Astrocyte (in vitro differentiated cells and primary cell): ENCODE measurements around the gene SGIP1.

ENCODE experiments used
- EZH2 ChIP-seq: IDR thresholded peaks from 2 replicates; pipeline ENCODE4 v1.6.1; 2012; ENCODE audit warnings: mild to moderate bottlenecking, low read length, inconsistent platforms; ENCODE audit not compliant: insufficient read depth
- TF ChIP-seq, protein P1 (sequence below): IDR thresholded peaks from 2 replicates; pipeline ENCODE4 v1.5.1; 2011; ENCODE audit warnings: low read depth, mild to moderate bottlenecking, inconsistent platforms, low read length, moderate library complexity; ENCODE audit not compliant: insufficient read depth

DNA sequence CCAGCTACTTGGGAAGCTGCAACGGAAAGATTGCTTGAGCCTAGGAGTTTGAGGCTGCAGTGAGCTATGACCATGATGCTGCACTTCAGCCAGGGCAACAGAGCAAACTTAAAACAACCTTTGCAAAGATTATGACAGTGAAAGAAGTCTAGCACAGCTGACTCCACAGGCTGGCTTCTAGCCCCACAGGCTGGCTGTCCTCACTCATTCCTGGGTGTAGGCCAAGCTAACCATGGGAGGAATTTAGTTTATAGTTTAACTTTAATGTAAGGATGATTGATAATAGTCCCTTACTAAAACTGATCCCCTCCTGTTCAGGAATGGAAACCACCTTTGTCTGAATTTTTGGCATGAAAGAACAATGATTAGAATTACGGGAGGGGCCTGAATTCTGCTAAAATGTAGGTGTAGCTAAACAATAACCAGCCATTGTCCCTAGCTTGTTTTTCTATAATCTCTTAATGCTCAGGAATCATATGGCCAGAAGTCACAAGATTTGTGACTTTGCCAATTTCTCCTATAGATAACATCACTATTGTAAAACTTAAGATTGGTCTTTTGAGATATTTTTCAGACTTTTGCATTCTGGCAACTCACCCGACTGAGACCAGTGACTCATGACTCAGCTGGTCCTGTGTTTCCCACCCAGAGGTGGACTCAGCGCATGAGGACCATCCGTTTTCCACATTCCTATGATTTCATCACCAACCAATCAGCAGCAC is 28.1 kb upstream of the SGIP1 start:
- TF ChIP-seq, protein P1, sequence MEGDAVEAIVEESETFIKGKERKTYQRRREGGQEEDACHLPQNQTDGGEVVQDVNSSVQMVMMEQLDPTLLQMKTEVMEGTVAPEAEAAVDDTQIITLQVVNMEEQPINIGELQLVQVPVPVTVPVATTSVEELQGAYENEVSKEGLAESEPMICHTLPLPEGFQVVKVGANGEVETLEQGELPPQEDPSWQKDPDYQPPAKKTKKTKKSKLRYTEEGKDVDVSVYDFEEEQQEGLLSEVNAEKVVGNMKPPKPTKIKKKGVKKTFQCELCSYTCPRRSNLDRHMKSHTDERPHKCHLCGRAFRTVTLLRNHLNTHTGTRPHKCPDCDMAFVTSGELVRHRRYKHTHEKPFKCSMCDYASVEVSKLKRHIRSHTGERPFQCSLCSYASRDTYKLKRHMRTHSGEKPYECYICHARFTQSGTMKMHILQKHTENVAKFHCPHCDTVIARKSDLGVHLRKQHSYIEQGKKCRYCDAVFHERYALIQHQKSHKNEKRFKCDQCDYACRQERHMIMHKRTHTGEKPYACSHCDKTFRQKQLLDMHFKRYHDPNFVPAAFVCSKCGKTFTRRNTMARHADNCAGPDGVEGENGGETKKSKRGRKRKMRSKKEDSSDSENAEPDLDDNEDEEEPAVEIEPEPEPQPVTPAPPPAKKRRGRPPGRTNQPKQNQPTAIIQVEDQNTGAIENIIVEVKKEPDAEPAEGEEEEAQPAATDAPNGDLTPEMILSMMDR = no peak
- no peak for TF ChIP-seq EZH2
